Activated CD4-positive, alpha-beta T cell treated with anti-CD3 and anti-CD28 coated beads, Interleukin-2, amount 10 ng/mL, durations not matched to agents 7 days and 5 days (primary cell): ENCODE results near the gene MS4A10. TPM values are rescaled to one million over a fixed set of nuclear protein-coding genes. Genes with fewer than 3 reads are reported as not detected.
"Not testable (repeated sequence)": the region's sequence is repeated elsewhere in the genome, so short reads cannot be mapped to it uniquely, and the experiment has no call there.

ENCODE experiments used
- CTCF ChIA-PET: fragments of 350-600 bp; sonication (Branson Sonifier 250); formaldehyde crosslinking; loops from one replicate; lab custom pipeline; 2021; ENCODE audit warnings: antibody characterized with exemption; lab: Charles Lee
- POLR2A ChIA-PET: fragments of 350-600 bp; sonication (Branson Sonifier 250); formaldehyde crosslinking; loops from one replicate; lab custom pipeline; 2021; ENCODE audit warnings: antibody characterized with exemption; lab: Charles Lee
- DNase-seq: peaks from one replicate; pipeline ENCODE4 v3.0.0-alpha.2; 2020
- H3K27ac Mint-ChIP-seq: one replicate; pipeline ENCODE4 v1.8.0; 2021; ENCODE audit warnings: mild to moderate bottlenecking, moderate library complexity, mixed read lengths
- H3K27me3 Mint-ChIP-seq: one replicate; pipeline ENCODE4 v1.8.0; 2021; ENCODE audit warnings: mixed read lengths
- H3K36me3 Mint-ChIP-seq: one replicate; pipeline ENCODE4 v1.8.0; 2021; ENCODE audit warnings: low read depth, mixed read lengths
- H3K4me1 Mint-ChIP-seq: one replicate; pipeline ENCODE4 v1.8.0; 2021; ENCODE audit warnings: mixed read lengths
- H3K4me3 Mint-ChIP-seq: one replicate; pipeline ENCODE4 v1.8.0; 2021; ENCODE audit warnings: mild to moderate bottlenecking, moderate library complexity, mixed read lengths
- H3K9me3 Mint-ChIP-seq: one replicate; pipeline ENCODE4 v1.8.0; 2021; ENCODE audit warnings: mixed read lengths
- total RNA-seq, 2 experiments: library from RNA; stranded (reverse); gene quantifications; one replicate each; pipeline ENCODE4 v1.2.3, GENCODE V29; 2021

Gene MS4A10
- total RNA-seq, 2 experiments from 2014 or later: not detected

DNA sequence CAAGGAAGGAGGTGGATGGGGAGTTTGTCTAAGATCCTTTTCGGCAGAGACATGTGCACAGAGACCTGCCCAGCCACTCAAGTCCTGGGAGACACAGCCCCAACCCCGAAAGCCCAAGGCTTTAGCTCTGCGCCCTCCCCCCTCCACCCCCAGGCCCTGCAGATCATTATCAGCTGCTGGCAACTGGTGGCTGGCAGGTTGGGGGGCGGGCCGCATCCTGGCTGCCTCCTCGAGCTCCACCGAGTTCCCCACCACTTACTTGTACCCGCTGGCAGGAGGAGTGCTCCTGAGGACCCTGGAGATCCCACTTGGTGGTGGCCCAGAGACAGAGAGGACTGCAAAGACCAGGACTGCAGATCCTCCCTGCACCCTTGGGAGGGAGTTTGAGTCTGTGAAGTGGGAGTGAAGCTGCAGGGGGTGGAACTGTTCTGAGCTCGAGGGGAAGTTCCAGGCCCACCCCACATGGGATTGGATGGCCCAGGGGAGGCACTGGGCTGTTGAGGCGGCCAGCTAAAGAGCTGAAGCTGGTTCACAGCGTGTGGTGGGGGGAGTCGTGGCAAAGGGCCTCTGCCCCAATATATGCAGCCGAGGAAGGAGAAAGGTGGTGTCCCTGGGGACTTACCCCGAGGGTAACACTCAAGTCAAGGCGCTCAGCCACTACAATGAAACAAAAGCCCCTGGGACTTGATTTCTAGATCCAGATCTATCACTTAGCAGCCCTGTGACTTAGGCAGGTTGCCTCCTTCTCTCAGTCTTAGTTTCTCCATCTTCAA lies 36.9 kb downstream of the MS4A10 start:
- no peak overlapping the region for H3K4me3 Mint-ChIP-seq
- ChIA-PET CTCF (interaction anchor here (1.5 to 3.9 kb wide), 4 partner anchors 9 to 65 kb away, joined by 3 to 21 read pairs (median 6); no protein-coding TSS in a partner anchor), POLR2A (no interaction called here)
- H3K9me3 Mint-ChIP-seq: peaks cover 3% of the 10 kb centered on the region
- no peaks in the 10 kb centered on the region for H3K4me1 Mint-ChIP-seq
- H3K27me3 Mint-ChIP-seq: no peaks in the 10 kb centered on the region
- no peak for DNase-seq
- H3K27ac Mint-ChIP-seq: no peak overlapping the region
- H3K36me3 Mint-ChIP-seq: peaks cover 2% of the 10 kb centered on the region

DNA sequence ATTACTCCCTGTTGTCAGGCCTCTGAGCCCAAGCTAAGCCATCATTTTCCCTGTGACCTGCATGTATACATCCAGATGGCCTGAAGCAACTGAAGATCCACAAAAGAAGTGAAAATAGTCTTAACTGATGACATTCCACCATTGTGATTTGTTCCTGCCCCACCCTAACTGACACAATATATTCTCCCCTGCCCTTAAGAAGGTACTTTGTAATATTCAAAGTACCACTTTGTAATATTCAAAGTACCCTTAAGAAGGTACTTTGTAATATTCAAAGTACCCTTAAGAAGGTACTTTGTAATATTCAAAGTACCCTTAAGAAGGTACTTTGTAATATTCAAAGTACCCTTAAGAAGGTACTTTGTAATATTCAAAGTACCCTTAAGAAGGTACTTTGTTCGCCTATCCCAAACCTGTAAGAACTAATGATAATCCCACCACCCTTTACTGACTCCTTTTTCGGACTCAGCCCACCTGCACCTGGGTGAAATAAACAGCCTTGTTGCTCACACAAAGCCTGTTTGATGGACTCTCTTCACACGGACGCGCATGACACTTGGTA lies 38.7 kb downstream of the MS4A10 start:
- H3K4me3 Mint-ChIP-seq, H3K4me1 Mint-ChIP-seq, H3K27ac Mint-ChIP-seq, H3K36me3 Mint-ChIP-seq, H3K9me3 Mint-ChIP-seq, DNase-seq, H3K27me3 Mint-ChIP-seq, POLR2A ChIA-PET: not testable (repeated sequence)
- CTCF ChIA-PET: interaction anchor here (1.0 kb wide), 1 partner anchor 48 kb away, joined by 4 read pairs; no protein-coding TSS in a partner anchor

DNA sequence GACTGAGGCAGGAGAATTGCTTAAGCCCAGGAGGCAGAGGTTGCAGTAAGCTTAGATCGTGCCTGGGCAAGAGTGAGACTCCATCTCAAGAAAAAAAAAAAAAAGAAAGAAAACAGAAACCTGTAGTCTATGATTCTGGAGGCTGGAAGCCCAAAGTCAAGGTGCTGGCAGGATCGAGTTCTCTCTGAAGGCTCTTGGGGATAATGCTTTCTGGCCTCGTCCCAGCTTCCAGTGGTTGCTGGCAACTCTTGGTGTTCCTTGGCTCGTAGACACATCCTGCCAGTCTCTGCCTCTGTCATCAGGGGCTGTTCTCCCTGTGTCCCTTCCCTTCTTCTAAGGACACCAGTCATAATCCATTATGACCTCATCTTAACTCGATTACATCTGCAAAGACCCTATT lies 40.0 kb downstream of the MS4A10 start:
- H3K9me3 Mint-ChIP-seq: no peaks in the 10 kb centered on the region
- H3K4me1 Mint-ChIP-seq: no peaks in the 10 kb centered on the region
- ChIA-PET POLR2A (no interaction called here), CTCF (interaction anchor here (0.7 to 1.0 kb wide), 2 partner anchors 50 to 60 kb away, joined by 3 to 4 read pairs; no protein-coding TSS in a partner anchor)
- no peak for DNase-seq
- no peak overlapping the region for H3K27ac Mint-ChIP-seq
- no peaks in the 10 kb centered on the region for H3K27me3 Mint-ChIP-seq
- no peaks in the 10 kb centered on the region for H3K36me3 Mint-ChIP-seq
- no peak overlapping the region for H3K4me3 Mint-ChIP-seq

DNA sequence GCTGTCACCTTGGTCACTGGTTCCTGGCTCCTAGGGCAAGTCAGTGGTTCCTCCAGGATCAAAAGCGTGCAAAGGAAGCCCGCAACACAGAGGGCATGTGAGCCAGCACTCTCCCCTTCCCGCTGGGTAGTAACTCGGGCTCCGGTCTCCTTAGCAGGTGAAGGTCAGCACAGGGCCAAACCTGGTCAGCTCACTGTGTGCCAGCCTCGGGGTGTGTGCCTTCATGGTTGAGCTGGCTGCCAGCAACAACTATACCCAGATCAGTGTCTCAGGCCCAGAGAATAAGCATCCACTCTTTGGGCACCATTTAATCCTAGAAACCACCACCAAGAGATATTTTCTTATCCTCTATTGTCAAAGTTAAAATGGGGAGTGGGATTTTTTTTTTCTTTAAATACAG lies 40.7 kb downstream of the MS4A10 start:
- Mint-ChIP-seq H3K27ac (no peak overlapping the region), H3K36me3 (no peaks in the 10 kb centered on the region), H3K4me1 (no peaks in the 10 kb centered on the region), H3K4me3 (no peak overlapping the region), H3K9me3 (no peaks in the 10 kb centered on the region), H3K27me3 (no peaks in the 10 kb centered on the region)
- ChIA-PET POLR2A (no interaction called here), CTCF (no interaction called here)
- no peak for DNase-seq

DNA sequence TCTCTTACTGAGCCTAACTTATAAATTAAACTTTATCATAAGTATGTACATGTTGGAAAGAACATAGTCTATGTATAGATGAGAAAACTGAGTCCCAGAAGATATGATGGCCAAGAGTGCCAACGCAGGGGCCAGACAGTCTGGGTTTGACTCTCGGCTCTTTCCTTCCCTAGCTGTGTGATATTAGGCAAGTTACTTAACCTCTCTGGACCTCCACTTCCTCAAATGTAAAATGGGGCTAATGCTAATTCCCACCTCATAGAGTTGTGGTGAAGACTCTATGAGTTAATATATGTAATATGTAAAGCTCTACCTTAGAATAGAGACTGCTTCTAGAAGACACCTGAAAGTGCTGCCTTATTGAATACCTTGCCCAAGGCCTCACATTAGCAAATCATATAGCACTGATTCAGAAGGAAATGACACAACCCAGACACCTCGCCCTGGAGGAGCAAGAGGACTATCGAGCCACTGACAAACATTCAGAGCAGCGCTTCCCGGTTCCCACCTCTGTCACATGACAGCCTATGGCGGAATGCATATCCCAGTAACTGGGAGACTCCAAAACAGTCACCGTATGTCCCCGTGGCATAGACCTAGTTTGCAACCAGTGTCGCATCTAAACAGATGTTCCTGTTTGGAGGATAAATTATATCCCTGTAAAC lies 45.5 kb downstream of the MS4A10 start:
- no peak overlapping the region for H3K27ac Mint-ChIP-seq
- H3K9me3 Mint-ChIP-seq: no peaks in the 10 kb centered on the region
- peaks cover 8% of the 10 kb centered on the region for H3K27me3 Mint-ChIP-seq
- ChIA-PET POLR2A (no interaction called here), CTCF (interaction anchor here (0.9 to 4.2 kb wide), 22 partner anchors 9 to 440 kb away, joined by 3 to 42 read pairs (median 5); partner anchors contain the start of genes CD6 and TMEM109)
- no peak for DNase-seq
- no peak overlapping the region for H3K4me3 Mint-ChIP-seq
- peaks cover 13% of the 10 kb centered on the region for H3K4me1 Mint-ChIP-seq
- H3K36me3 Mint-ChIP-seq: no peaks in the 10 kb centered on the region

DNA sequence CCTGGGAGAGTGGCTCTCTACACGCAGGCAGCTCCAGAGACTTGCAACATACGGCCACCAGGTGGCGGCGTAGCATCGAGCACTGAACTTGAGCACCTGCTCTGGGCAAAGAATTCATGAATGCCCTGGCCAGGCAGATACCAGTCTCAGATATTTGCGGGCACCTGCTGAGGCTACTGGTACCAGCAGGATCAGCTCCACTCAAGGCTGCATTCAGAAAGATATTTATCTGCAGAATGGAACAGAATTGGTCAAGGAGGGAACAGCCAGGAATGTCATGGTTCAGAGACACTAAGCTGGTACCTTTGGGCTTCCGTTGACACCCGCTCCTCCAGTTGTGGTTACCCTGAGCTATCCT lies 46.0 kb downstream of the MS4A10 start:
- Mint-ChIP-seq H3K4me1 (peaks cover 17% of the 10 kb centered on the region), H3K27me3 (peaks cover 8% of the 10 kb centered on the region), H3K4me3 (no peak overlapping the region), H3K36me3 (no peaks in the 10 kb centered on the region), H3K9me3 (no peaks in the 10 kb centered on the region), H3K27ac (no peak overlapping the region)
- ChIA-PET CTCF (interaction anchor here (0.8 to 4.2 kb wide), 25 partner anchors 9 to 555 kb away, joined by 3 to 42 read pairs (median 4); partner anchors contain the start of genes CD6 and TMEM109), POLR2A (no interaction called here)
- peak; percentile 85 for DNase-seq

DNA sequence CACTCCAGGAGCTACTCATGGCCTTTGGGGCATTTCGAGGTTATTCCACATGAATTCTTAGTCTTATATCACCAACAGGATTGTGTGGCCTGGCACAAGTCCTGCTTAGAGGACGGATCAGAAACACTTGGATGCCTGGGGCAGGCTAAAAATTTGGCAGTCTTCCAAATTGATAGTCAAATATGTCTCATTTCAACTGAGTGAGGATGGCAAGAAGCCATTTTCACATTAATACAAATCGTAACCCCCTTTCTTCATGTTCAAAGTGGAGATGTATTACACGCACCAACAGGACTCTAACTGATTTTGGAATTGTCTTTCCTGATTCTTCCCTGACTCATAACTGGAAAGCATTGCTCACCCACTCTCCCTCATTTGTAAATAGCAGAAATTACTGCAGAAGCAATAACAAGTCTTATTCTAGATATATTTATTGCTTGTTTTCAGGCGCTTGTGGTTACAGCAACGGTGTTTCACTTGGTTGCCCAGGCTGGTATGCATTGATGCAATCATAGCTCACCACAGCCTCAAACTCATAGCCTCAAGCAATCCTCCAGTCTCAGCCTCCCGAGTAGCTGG lies 46.5 kb downstream of the MS4A10 start:
- Mint-ChIP-seq H3K36me3 (no peaks in the 10 kb centered on the region), H3K9me3 (no peaks in the 10 kb centered on the region), H3K4me1 (peaks cover 17% of the 10 kb centered on the region), H3K27me3 (peaks cover 8% of the 10 kb centered on the region), H3K27ac (no peak overlapping the region), H3K4me3 (no peak overlapping the region)
- CTCF ChIA-PET: interaction anchor here (0.8 to 4.2 kb wide), 24 partner anchors 9 to 554 kb away, joined by 3 to 42 read pairs (median 4); partner anchors contain the start of genes CD6 and TMEM109
- no peak for DNase-seq
- POLR2A ChIA-PET: no interaction called here

DNA sequence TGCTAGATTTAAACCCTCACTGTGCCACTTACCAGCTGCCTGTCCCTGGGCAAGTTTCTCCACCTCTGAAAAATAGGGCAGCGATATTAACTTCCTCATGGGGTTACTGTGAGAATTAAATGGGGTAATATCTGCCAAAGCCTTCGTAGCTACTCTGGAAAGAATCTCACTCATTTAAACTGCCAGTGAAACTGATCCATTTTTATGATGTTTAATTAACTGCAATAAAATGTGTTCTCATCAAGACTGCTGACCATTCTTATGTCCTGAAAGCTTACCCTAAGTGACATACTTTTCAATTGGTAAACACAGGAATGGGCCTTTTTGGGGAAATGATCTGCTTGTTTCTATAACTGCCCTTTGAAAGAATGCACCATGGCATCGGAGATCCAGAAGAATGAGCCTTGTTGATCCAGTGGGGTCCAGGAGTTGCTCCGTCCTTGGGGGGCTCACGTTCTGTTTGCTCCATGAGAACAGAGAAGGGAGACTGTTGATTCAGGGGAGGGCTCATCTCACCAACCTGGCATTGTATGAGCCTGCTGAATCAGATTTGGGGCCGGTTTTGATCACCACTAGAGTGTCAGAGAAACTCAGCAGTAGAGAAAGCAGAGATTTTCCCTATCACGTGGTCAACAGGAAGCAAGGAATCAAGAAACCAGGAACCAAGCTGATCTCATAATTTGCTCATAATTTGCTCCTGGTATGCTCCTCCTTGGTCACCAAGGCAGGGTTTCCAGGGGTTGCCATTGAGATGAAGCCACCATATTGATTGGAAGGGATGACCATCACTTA lies 49.8 kb downstream of the MS4A10 start:
- no peak for DNase-seq
- Mint-ChIP-seq H3K4me3 (no peak overlapping the region), H3K27ac (no peak overlapping the region), H3K4me1 (peaks cover 25% of the 10 kb centered on the region), H3K27me3 (peaks cover 8% of the 10 kb centered on the region), H3K9me3 (no peaks in the 10 kb centered on the region), H3K36me3 (no peaks in the 10 kb centered on the region)
- ChIA-PET POLR2A (no interaction called here), CTCF (interaction anchor here (0.6 to 1.6 kb wide), 4 partner anchors 12 to 527 kb away, joined by 3 to 6 read pairs (median 4); partner anchors contain the start of gene TMEM138)

DNA sequence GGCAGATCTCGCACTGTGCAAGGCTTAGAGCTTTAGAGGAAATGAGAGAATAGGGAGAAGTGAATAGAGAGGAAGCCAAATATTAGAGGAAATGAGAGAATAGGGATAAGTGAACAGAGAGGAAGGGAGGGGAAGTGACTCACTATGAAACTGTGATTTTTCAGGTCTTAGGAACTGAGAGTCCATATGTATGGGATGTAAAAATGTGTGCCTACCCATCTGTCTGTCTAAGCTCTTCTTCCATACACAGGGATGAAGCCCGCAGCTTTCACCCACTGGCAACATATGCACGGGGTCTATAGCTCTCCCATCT lies 50.4 kb downstream of the MS4A10 start:
- CTCF ChIA-PET: interaction anchor here (1.4 to 1.6 kb wide), 2 partner anchors 14 to 52 kb away, joined by 5 to 6 read pairs; no protein-coding TSS in a partner anchor
- POLR2A ChIA-PET: no interaction called here
- Mint-ChIP-seq H3K4me3 (no peak overlapping the region), H3K4me1 (peaks cover 25% of the 10 kb centered on the region), H3K27me3 (peaks cover 8% of the 10 kb centered on the region), H3K36me3 (no peaks in the 10 kb centered on the region), H3K9me3 (no peaks in the 10 kb centered on the region), H3K27ac (no peak overlapping the region)
- no peak for DNase-seq

DNA sequence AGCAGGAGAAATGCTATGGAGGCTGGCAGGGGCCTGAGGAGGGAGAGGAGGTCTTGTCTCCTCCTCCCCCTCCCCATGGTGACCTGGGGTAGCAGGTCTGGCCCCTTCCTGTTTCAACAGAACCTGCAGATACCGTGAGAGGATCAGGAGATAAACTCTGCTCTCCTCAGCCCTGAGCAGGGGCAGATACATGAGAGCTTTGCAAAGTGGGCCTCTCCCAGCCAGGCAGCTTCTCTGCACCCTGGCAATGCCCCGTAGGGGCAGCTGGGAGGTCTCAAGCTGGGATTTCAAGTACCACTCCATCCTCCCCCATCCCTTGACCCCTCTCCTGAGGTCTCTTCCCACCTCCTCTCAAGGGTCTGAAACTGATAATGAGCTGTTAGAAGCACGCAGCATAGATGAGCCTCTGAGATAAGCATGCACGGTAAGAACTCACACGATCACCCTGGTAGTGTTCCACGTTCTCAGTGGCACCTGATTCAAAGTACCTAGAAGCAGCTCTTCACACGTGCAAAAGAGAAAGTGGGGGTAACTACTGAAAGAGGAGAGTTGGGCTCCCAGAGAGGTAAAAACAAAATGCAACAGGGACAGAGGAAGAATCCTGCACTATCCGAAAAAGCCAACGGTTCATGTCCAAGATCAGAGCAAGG lies 51.9 kb downstream of the MS4A10 start:
- H3K36me3 Mint-ChIP-seq: no peaks in the 10 kb centered on the region
- no peaks in the 10 kb centered on the region for H3K9me3 Mint-ChIP-seq
- H3K4me1 Mint-ChIP-seq: peaks cover 35% of the 10 kb centered on the region
- ChIA-PET POLR2A (no interaction called here), CTCF (interaction anchor here (0.6 to 4.1 kb wide), 4 partner anchors 10 to 350 kb away, joined by 3 to 18 read pairs (median 3); no protein-coding TSS in a partner anchor)
- DNase-seq: no peak
- H3K4me3 Mint-ChIP-seq: no peak overlapping the region
- H3K27me3 Mint-ChIP-seq: peaks cover 8% of the 10 kb centered on the region
- H3K27ac Mint-ChIP-seq: peak overlapping the region; percentile 39

DNA sequence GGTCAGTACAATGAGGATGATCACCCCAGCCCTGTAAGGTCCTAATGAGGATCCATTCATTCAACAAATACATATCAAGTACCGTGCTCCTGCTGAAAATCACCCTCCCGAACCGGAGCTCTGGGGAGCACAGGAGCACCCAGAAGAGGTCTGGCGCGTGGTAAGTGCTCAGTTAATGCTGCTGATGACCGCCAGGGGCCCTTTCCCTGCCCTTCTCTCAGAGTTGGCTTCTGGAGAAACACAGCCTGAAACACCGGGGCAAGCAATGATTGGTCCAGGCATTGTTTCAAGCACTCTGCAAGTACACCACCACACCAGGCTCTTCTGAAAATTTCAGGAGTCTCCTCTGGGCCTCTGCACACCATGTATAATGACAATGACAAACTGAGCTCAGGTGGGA lies 53.0 kb downstream of the MS4A10 start:
- H3K27me3 Mint-ChIP-seq: no peaks in the 10 kb centered on the region
- H3K4me1 Mint-ChIP-seq: peaks cover 41% of the 10 kb centered on the region
- H3K9me3 Mint-ChIP-seq: no peaks in the 10 kb centered on the region
- DNase-seq: no peak
- no peak overlapping the region for H3K4me3 Mint-ChIP-seq
- CTCF ChIA-PET: interaction anchor here (4.1 kb wide), 1 partner anchor 49 kb away, joined by 18 read pairs; no protein-coding TSS in a partner anchor
- no peaks in the 10 kb centered on the region for H3K36me3 Mint-ChIP-seq
- POLR2A ChIA-PET: no interaction called here
- no peak overlapping the region for H3K27ac Mint-ChIP-seq
